ENCODE data around the gene POTEC.
"Not testable (repeated sequence)": the region's sequence is repeated elsewhere in the genome, so short reads cannot be mapped to it uniquely, and the experiment has no call there.

DNA sequence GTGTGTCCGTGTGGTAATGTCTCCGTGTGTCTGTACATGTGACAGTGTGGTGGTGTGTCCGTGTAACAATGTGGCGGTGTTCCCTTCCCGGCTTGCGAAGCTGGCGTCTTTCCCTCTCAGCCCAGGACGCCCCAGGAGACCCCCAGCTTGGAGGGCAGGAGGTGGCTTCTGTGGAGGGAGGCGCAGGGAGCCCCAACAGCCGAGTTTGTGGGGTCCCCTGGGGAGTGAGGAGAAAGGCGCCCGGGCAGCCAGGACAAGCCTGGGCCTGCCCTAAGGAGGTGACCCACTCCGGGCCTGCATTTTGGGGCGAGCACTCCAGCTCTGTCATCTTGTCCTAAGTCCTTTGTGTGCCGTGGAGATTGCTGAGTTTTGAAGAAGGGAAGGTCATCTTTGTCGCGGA, 54.6 kb downstream of the POTEC start:
- TF ChIP-seq GATA2 (IDR thresholded peaks at IDR 0.05; ENCODE audit: insufficient read depth, insufficient read length, low read depth, low read length); CTCF (IDR thresholded peaks at IDR 0.05; ENCODE audit: extremely low read depth in 1 of 2, insufficient read depth in 1 of 2, low read depth in 1 of 2, low read length in 2 of 2); POLR2AphosphoS5 (IDR thresholded peaks at IDR 0.05; ENCODE audit: insufficient read depth, low read depth, low read length); FOS (IDR thresholded peaks at IDR 0.05; ENCODE audit: borderline replicate concordance, insufficient read depth, low read length): not testable (repeated sequence)
- TF ChIP-seq, protein P1, sequence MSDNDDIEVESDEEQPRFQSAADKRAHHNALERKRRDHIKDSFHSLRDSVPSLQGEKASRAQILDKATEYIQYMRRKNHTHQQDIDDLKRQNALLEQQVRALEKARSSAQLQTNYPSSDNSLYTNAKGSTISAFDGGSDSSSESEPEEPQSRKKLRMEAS (IDR thresholded peaks at IDR 0.05; ENCODE audit: insufficient read depth, insufficient read length), result not testable (repeated sequence)
